ENCODE results near the gene AP3S2. TPM values are rescaled to one million over a fixed set of nuclear protein-coding genes. Genes with fewer than 3 reads are reported as not detected.
"Not testable (repeated sequence)": the region's sequence is repeated elsewhere in the genome, so short reads cannot be mapped to it uniquely, and the experiment has no call there.

Gene AP3S2
- total and polyA plus RNA-seq, 3 donors from 2014 or later, result 31.9 to 53.0 (median 45.8) TPM

DNA sequence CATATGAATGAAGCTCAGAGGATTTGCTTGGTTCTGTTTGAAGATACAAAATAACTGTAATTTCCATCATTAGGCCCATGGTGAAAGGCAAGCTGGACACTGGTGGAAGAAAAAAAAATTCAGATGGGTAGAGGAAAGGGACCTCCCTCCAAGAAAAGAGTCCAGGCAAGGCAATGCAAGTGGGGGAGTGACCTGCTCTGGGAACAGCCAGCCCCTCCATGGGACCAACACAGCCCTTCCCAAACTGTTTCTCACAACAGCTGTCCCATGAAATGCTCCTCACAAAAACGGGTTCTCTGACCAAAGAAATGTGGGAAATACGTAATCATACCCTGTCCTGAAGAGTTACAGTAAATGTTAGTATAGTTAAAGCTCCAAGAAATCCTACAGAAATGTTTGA is 4.4 kb upstream of the AP3S2 start:
- Histone ChIP-seq H3K27me3 (no peaks in the 10 kb centered on the region), H3K27ac (no peak overlapping the region), H3K4me3 (no peak overlapping the region), H3K4me1 (no peaks in the 10 kb centered on the region), H3K9me3 (no peaks in the 10 kb centered on the region), H3K36me3 (ENCODE audit: low read depth, missing control alignments) (no peaks in the 10 kb centered on the region)
- no peak for TF ChIP-seq POLR2A (IDR thresholded peaks at IDR 0.05)
- TF ChIP-seq, protein P1, sequence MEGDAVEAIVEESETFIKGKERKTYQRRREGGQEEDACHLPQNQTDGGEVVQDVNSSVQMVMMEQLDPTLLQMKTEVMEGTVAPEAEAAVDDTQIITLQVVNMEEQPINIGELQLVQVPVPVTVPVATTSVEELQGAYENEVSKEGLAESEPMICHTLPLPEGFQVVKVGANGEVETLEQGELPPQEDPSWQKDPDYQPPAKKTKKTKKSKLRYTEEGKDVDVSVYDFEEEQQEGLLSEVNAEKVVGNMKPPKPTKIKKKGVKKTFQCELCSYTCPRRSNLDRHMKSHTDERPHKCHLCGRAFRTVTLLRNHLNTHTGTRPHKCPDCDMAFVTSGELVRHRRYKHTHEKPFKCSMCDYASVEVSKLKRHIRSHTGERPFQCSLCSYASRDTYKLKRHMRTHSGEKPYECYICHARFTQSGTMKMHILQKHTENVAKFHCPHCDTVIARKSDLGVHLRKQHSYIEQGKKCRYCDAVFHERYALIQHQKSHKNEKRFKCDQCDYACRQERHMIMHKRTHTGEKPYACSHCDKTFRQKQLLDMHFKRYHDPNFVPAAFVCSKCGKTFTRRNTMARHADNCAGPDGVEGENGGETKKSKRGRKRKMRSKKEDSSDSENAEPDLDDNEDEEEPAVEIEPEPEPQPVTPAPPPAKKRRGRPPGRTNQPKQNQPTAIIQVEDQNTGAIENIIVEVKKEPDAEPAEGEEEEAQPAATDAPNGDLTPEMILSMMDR (IDR thresholded peaks at IDR 0.05), result no peak
- 71 to 75% methylated on average over 2 of the region's 2 CpGs for WGBS, 2 donors
- intact Hi-C loops (cut with DNase I; ENCODE audit: low total_unique reads), result no loop called here
- DNase-seq, result no peak

DNA sequence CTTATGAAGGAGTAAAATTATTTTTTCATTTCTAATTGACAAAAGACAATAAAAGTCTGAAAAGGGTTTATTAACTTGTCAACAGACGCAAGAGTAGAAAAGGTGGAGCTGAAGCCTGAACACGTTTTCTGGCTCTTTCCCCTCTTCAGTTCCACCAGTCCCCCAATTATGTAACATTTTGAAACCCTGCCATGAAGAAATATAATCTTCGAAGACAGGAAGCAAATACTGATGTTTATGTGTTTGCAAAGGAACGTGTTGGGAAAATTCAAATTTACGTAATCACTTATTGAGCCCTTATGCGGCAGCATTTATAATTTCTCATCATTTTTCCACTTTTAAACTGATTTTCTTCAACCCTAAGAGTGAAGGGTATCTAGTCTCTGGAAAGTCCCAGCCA is 767 bp downstream of the AP3S2 start:
- Histone ChIP-seq H3K27ac (peak overlapping the region; percentile 87 to 92), H3K36me3 (ENCODE audit: low read depth, missing control alignments) (no peaks in the 10 kb centered on the region), H3K27me3 (no peaks in the 10 kb centered on the region), H3K9me3 (no peaks in the 10 kb centered on the region), H3K4me3 (peak overlapping the region; percentile 97 to 99), H3K4me1 (no peaks in the 10 kb centered on the region)
- no peak for DNase-seq
- intact Hi-C loops (cut with DNase I; ENCODE audit: low total_unique reads), result no loop called here
- 14 to 15% methylated on average over 6 of the region's 6 CpGs for WGBS, 2 donors
- no peak for TF ChIP-seq POLR2A (IDR thresholded peaks at IDR 0.05)
- TF ChIP-seq, protein P1 (IDR thresholded peaks at IDR 0.05), result no peak

DNA sequence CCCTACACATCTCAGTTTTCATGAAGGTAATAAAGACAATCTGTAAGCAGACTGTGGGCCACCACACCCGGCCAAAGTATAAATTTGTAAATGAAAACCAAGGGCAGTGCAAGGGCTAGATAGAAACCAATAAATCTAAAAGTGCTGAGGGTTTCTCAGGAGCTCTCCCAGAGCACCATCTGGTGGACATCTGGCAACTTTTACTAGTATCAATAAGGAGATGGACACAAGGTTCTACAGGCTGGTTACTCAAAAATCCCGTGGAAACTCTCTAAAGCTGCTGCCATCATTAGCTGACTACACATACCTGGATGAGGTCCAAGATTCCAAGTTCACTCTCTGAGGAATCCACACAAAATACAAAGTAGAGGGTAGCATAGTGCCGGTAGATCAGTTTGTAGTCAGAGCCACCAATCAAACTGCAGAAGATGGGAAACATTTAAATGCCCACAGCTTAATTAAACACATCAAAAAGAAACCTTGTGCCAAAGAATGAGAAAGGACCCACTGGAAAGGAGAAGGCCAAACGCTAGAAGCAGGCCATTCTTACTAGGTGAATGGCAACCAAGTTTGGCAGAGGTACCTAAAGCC is 5.5 kb downstream of the AP3S2 start:
- TF ChIP-seq, protein P1 (IDR thresholded peaks at IDR 0.05), result no peak
- no peak for TF ChIP-seq POLR2A (IDR thresholded peaks at IDR 0.05)
- Histone ChIP-seq H3K27ac (no peak overlapping the region), H3K4me3 (no peak overlapping the region), H3K27me3 (no peaks in the 10 kb centered on the region), H3K36me3 (ENCODE audit: low read depth, missing control alignments) (no peaks in the 10 kb centered on the region), H3K9me3 (no peaks in the 10 kb centered on the region), H3K4me1 (no peaks in the 10 kb centered on the region)
- WGBS, 2 donors, result 56 to 63% methylated on average over 4 of the region's 4 CpGs
- intact Hi-C loops (cut with DNase I; ENCODE audit: low total_unique reads), result no loop called here
- no peak for DNase-seq

DNA sequence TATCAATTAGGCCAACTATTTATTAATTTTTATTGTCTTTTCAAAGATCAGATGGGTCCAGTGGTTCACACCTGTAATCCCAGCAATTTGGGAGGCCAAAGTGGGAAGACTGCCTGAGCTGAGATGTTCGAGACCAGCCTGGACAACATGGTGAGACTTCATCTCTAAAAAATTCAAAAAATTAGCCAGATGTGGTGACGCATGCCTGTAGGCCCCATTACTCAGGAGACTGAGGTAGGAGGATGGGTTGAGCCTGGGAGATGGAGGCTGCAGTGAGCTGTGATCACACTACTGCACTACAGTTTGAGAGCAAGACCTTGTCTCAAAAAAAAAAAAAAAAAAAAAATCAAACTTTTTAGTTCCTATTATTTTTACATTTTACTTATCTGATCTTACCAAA is 8.2 kb downstream of the AP3S2 start:
- 89 to 91% methylated on average over 2 of the region's 2 CpGs for WGBS, 2 donors
- no peaks in the 10 kb centered on the region for H3K4me1 ChIP-seq
- TF ChIP-seq, protein P1 (IDR thresholded peaks at IDR 0.05), result no peak
- TF ChIP-seq POLR2A (IDR thresholded peaks at IDR 0.05), result no peak
- no peak for DNase-seq
- intact Hi-C loops (cut with DNase I; ENCODE audit: low total_unique reads), result no loop called here
- H3K4me3 ChIP-seq, result no peak overlapping the region
- H3K36me3 ChIP-seq (ENCODE audit: low read depth, missing control alignments), result no peaks in the 10 kb centered on the region
- no peaks in the 10 kb centered on the region for H3K27me3 ChIP-seq
- H3K27ac ChIP-seq, result no peak overlapping the region
- no peaks in the 10 kb centered on the region for H3K9me3 ChIP-seq

DNA sequence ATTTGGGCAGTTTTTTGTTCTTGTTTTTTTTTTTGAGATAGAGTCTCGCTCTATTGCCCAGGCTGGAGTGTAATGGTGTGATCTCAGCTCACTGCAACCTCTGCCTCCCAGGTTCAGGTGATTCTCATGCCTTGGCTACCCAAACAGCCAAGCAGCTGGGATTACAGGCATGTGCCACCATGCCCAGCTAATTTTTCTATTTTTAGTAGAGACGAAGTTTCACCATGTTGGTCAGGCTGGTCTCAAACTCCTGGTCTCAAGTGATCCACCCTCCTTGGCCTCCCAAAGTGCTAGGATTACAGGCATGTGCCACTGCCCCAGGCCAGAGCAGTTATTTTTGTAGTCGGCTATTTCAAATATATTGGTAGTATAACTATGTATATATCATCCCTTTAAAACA is 8.6 kb downstream of the AP3S2 start:
- DNase-seq; H3K36me3 ChIP-seq (ENCODE audit: low read depth, missing control alignments); H3K27ac ChIP-seq; H3K4me3 ChIP-seq; H3K4me1 ChIP-seq; H3K9me3 ChIP-seq; intact Hi-C loops (cut with DNase I; ENCODE audit: low total_unique reads); H3K27me3 ChIP-seq: not testable (repeated sequence)
- WGBS, 2 donors, result 64 to 67% methylated on average over 3 of the region's 3 CpGs

Data from testis (tissue), 3 donors.